Osteoblast (primary cell): ENCODE measurements around the gene GASK1A. TPM values are rescaled to one million over a fixed set of nuclear protein-coding genes. Genes with fewer than 3 reads are reported as not detected.
"Not testable (repeated sequence)": the region's sequence is repeated elsewhere in the genome, so short reads cannot be mapped to it uniquely, and the experiment has no call there.

Source experiments
- DNase-seq: peaks from one replicate; pipeline ENCODE4 v3.0.0; 2011; ENCODE audit warnings: low spot score, mixed read lengths; ENCODE audit not compliant: insufficient read length; ENCODE audit errors: missing footprints
- H2AFZ ChIP-seq: 2 replicates; pipeline ENCODE4 v1.6.0; 2011; ENCODE audit warnings: mild to moderate bottlenecking, low read length
- H3K27ac ChIP-seq: 2 replicates; pipeline ENCODE4 v1.5.1; 2011; ENCODE audit warnings: mild to moderate bottlenecking, low read depth, low read length, moderate library complexity
- H3K27me3 ChIP-seq: 2 replicates; pipeline ENCODE4 v1.6.0; 2012; ENCODE audit warnings: mild to moderate bottlenecking, control low read depth, inconsistent platforms, low read length, moderate library complexity; ENCODE audit not compliant: insufficient read depth
- H3K36me3 ChIP-seq: 2 replicates; pipeline ENCODE4 v1.5.1; 2011; ENCODE audit warnings: mild to moderate bottlenecking, low read length, control low read depth, moderate library complexity; ENCODE audit not compliant: insufficient read depth
- H3K4me1 ChIP-seq: 2 replicates; pipeline ENCODE4 v1.5.1; 2011; ENCODE audit warnings: mild to moderate bottlenecking, low read length, control low read depth, moderate library complexity; ENCODE audit not compliant: insufficient read depth
- H3K4me2 ChIP-seq: 2 replicates; pipeline ENCODE4 v1.6.0; 2011; ENCODE audit warnings: mild to moderate bottlenecking, low read length; ENCODE audit not compliant: insufficient read depth
- H3K4me3 ChIP-seq: fragments of 200-600 bp; sonication (generic); 3 replicates; pipeline ENCODE4 v1.5.1; 2012; ENCODE audit warnings: mild to moderate bottlenecking, low read length, inconsistent platforms; ENCODE audit not compliant: insufficient read depth
- H3K79me2 ChIP-seq: 2 replicates; pipeline ENCODE4 v1.6.0; 2012; ENCODE audit warnings: mild to moderate bottlenecking, low read length, control low read depth, inconsistent platforms; ENCODE audit not compliant: insufficient read depth
- H3K9me3 ChIP-seq: 2 replicates; pipeline ENCODE4 v1.5.1; 2011; ENCODE audit warnings: low read depth, low read length, control low read depth
- H4K20me1 ChIP-seq: 2 replicates; pipeline ENCODE4 v1.6.0; 2012; ENCODE audit warnings: mild to moderate bottlenecking, low read length, control low read depth; ENCODE audit not compliant: insufficient read depth
- total RNA-seq: library from RNA; depleted of rRNA; stranded (reverse); fragments of >200 nt; gene quantifications from 2 replicates; pipeline ENCODE4 v1.2.3, GENCODE V29; 2012
- TF ChIP-seq, protein P1 (sequence below): IDR thresholded peaks from 2 replicates; pipeline ENCODE4 v1.5.1; 2011; ENCODE audit warnings: mild to moderate bottlenecking, low read depth, low read length, moderate library complexity; ENCODE audit errors: extremely low read depth

The GASK1A gene
- total RNA-seq, 1 donor: 0.72 TPM

GRCh38 chr3:43043793-43044192 is 64.7 kb downstream of the GASK1A start:
- Histone ChIP-seq H3K36me3 (no peaks in the 10 kb centered on the region), H3K27ac (no peak overlapping the region), H3K4me1 (no peaks in the 10 kb centered on the region), H4K20me1 (no peaks in the 10 kb centered on the region), H3K9me3 (peaks cover 8% of the 10 kb centered on the region), H3K4me3 (no peak overlapping the region), H3K4me2 (no peak overlapping the region), H2AFZ (no peak overlapping the region), H3K79me2 (no peaks in the 10 kb centered on the region), H3K27me3 (no peaks in the 10 kb centered on the region)
- no peak for DNase-seq
- TF ChIP-seq, protein P1, sequence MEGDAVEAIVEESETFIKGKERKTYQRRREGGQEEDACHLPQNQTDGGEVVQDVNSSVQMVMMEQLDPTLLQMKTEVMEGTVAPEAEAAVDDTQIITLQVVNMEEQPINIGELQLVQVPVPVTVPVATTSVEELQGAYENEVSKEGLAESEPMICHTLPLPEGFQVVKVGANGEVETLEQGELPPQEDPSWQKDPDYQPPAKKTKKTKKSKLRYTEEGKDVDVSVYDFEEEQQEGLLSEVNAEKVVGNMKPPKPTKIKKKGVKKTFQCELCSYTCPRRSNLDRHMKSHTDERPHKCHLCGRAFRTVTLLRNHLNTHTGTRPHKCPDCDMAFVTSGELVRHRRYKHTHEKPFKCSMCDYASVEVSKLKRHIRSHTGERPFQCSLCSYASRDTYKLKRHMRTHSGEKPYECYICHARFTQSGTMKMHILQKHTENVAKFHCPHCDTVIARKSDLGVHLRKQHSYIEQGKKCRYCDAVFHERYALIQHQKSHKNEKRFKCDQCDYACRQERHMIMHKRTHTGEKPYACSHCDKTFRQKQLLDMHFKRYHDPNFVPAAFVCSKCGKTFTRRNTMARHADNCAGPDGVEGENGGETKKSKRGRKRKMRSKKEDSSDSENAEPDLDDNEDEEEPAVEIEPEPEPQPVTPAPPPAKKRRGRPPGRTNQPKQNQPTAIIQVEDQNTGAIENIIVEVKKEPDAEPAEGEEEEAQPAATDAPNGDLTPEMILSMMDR: no peak

DNA sequence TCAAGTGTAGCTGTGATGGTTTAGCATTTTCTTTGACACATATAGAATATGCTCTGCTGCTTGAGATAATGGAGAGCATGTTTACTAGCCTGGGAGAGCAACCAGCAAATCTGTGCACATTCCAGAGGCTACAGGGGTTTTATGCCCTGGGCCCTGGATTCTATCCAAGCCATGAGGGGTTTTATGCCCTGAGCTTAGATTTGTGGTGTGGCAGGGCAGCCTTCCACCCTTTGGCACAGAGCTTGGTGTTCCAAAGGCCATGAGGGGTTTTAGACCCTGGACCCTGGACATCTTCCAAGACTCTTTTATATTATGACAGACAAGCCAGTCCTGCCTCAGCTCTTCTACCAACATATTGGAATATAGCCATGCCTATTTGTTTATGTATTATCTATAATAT is 66.0 kb downstream of the GASK1A start:
- not testable (repeated sequence) for H4K20me1 ChIP-seq, H3K36me3 ChIP-seq, H3K27me3 ChIP-seq, DNase-seq, H3K27ac ChIP-seq, H3K4me1 ChIP-seq, H3K4me2 ChIP-seq, H3K79me2 ChIP-seq, H2AFZ ChIP-seq, H3K9me3 ChIP-seq, H3K4me3 ChIP-seq

- TF ChIP-seq, protein P1: no peak
- Histone ChIP-seq H3K27ac (no peak overlapping the region), H3K4me1 (no peaks in the 10 kb centered on the region)
Measured at GRCh38 chr3:43046583-43046982, 67.5 kb downstream of the GASK1A start.

DNA sequence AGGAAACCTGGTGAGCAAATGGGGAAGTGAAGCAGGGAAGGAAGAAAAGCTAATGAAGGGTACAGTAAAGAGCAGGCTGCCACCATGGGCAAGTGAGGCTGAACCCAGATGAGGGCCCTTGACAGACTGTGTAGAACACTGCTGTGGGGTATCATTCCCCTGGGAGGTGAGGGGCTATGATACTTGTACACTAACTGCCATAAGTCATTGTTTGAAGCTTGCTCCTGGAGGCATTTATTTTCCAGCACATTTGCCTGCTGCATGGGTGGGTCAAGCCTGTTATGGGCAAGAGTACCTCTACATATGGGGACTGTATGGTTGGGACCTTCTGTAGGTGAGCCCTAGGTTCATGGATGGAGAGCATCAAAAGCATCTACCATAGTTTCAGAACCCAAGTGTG is 69.4 kb downstream of the GASK1A start:
- DNase-seq: no peak
- H3K27me3 ChIP-seq: no peaks in the 10 kb centered on the region
- no peak overlapping the region for H3K27ac ChIP-seq
- H3K36me3 ChIP-seq: no peaks in the 10 kb centered on the region
- H2AFZ ChIP-seq: no peak overlapping the region
- no peaks in the 10 kb centered on the region for H4K20me1 ChIP-seq
- TF ChIP-seq, protein P1: no peak
- no peaks in the 10 kb centered on the region for H3K79me2 ChIP-seq
- H3K4me2 ChIP-seq: no peak overlapping the region
- peaks cover 10% of the 10 kb centered on the region for H3K9me3 ChIP-seq
- no peaks in the 10 kb centered on the region for H3K4me1 ChIP-seq
- H3K4me3 ChIP-seq: no peak overlapping the region

More at GRCh38 chr3:43046583-43046982, 67.5 kb downstream of the GASK1A start:
- Histone ChIP-seq H4K20me1 (no peaks in the 10 kb centered on the region), H3K27me3 (no peaks in the 10 kb centered on the region), H2AFZ (no peak overlapping the region), H3K79me2 (no peaks in the 10 kb centered on the region), H3K9me3 (peaks cover 10% of the 10 kb centered on the region), H3K36me3 (no peaks in the 10 kb centered on the region), H3K4me2 (no peak overlapping the region), H3K4me3 (no peak overlapping the region)
- no peak for DNase-seq
